GOT3 (cell line): ENCODE data around the gene KAT2B.
"Not testable (repeated sequence)": the region's sequence is repeated elsewhere in the genome, so short reads cannot be mapped to it uniquely, and the experiment has no call there.

Experiments
- DNase-seq: peaks from one replicate; lab custom pipeline; 2025; ENCODE audit warnings: mixed read lengths; lab: John Stamatoyannopoulos, UW

The KAT2B gene

DNA sequence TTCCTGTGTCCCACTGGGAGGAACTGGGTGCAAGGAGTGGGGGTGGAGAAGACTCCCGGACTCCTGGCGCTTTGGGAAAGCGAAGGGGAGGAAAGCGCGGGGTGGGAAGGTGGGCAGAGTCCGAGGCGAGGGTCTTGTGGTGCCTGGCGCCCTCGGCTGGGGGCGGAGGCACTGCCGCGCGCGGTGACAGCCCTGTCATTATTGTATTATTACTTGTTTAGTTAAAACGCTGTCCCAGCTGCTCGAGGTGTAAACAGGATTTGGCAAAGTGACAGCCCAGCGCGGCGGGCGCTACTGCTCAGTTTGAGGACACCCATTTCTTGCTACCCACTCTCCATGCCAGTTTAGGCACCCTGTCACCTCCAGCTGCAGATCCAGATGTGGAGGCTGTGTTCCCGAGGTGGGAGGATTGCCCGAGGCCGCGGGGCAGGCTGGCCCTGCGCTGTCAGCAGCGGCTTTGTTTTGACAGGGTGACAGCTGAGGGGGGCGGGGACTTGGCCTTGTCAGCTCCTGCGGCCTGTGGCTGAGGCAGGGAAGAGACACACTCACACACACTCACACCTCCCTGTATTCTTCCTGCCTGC is 1.0 kb downstream of the KAT2B start:
- DNase-seq: no peak

GRCh38 chr3:20042331-20042730 is 2.1 kb downstream of the KAT2B start:
- no peak for DNase-seq

- no peak for DNase-seq
Measured at GRCh38 chr3:20043396-20043795, 3.1 kb downstream of the KAT2B start.

GRCh38 chr3:20043825-20044224 is 3.6 kb downstream of the KAT2B start:
- DNase-seq: no peak

DNA sequence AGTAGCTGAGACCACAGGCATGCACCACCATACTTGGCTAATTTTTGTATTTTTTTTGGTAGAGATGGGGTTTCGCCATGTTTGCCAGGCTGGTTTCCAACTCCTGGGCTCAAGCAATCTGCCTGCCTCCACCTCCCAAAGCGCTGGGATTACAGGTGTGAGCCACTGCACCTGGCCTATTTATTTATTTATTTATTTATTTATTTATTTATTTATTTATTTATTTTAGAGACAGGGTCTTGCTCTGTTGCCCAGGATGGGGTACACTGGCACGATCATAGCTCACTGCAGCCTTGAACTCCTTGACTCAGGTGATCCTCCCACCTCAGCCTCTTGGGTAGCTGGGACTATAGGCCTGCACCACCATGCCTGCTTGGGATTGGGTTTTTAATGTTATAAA is 4.9 kb downstream of the KAT2B start:
- DNase-seq: not testable (repeated sequence)

GRCh38 chr3:20046556-20046955 is 6.3 kb downstream of the KAT2B start:
- DNase-seq: no peak

GRCh38 chr3:20047341-20047779 is 7.1 kb downstream of the KAT2B start:
- DNase-seq: no peak

DNA sequence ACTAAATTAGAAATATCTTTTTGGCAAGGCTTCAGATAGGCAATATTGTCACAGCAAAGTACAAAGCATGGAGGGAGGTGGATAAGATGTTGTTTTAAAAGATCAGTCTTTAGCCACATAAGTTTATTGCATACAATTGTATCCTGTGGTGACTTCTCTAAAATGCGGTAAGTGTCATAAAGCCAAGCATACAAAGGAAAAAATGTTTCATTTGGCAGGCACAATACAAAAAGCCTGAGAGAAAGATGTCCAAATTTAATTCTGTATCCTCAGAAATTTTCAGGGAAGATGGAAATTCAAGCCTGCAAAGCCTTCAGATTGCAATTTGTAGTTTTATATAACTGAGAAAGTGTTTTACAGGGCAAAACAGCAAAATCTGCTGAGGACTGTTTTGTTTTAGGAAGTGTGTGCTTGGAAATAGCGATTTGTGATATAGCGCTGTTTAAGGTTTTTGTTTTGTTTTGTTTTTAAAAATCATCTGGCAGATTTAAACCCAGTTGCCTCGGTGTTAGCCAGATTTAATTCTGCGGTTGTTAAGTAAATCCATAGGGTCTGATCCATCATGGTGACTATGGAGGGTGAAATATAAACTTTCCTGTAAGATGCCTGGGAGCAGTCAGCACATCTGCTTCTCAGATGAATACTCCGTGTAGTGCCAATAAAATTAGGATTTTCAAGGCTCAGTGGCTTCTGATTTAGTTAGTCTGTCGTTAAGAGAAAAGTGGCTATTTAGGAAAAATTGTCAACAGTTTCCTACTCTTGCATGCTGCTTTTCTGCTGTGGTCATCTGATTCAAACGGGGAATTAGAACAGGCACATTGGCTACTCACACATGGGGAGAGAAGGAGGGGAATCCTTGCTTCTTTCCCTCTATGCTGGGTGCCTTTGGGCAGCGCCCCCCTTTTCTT is 8.0 kb downstream of the KAT2B start:
- DNase-seq: no peak

DNA sequence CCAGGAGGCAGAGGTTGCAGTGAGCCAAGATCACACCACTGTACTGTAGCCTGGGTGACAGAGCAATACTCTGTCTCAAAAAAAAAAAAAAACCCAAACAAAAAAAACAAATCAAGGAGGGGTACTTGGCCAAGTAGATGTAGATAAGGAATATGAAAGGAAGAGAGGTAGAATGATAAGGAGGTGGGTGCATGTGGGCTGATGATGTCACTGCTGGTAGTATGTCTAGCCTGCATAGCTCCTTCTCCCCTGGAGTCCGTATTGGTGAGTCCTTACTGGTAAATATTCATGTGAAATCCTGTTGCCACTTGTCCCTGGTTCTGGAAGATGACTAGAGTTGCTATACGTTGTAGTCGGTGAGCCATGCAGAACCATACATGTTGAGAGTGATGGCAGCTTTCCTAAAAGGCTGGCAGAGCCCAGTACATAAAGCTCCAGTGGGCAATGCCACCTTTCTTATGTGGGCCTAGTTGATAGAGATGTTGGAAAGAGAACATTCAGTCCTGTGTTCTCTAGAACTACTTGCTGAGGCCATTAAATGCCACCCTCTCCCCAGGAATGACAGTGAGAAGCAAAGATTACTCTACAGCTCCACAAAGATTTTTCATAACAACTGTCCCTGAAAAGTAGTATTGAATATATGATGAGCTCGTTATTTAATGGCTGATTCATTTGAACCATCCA is 11.0 kb downstream of the KAT2B start:
- no peak for DNase-seq

- DNase-seq: no peak
Measured at GRCh38 chr3:20052851-20053250, 12.6 kb downstream of the KAT2B start.

DNA sequence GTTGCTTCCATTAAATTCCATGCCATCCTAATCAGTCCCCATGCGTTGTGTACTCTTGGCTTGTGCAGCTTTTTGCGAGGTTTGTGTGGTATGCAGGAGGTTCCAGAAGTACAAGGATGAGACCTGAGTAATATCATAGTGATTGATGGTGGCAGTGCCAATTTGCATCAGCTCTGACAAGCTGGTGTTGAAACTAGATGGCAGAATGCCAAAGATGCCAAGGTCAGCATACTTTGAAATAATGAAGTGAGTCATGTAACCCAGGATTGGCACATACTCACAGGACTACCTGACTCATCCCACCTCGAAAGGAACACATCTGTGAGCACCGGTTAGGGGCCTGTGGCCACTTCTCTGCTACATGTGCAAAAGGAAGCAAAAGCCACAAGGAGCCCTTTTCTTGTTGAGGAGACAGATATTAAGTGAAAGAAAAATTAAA is 14.3 kb downstream of the KAT2B start:
- no peak for DNase-seq

- DNase-seq: no peak
Measured at GRCh38 chr3:20055020-20055775, 15.0 kb downstream of the KAT2B start.

- DNase-seq: no peak
Measured at GRCh38 chr3:20055842-20056241, 15.6 kb downstream of the KAT2B start.

- DNase-seq: no peak
Measured at GRCh38 chr3:20056725-20057611, 16.7 kb downstream of the KAT2B start.

DNA sequence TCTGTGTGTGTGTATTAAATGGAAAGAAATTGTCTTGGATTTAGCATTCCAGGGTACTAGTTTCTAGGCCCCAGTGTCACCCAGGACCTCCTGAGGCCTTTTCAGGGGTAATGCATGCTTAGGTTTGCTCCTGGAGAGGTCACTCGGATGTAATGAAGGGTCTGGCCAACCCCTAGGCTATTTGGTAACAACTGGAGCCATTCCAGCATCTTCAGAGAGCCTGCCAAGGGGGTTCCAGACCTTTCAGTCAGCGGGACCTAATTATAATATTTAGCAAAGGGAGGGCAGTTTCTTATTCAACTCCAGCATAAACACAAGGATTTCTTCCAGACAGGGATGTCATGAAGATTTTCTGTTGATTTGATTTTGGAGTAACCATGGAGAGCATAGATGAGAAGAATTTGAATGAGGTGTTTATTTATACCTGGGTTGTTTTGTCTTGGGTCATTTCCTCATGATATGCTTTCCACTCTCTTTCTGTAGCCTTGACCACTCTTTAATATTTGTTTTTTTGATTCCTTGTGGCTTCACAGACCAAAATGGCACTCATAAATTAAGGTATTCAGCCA is 17.4 kb downstream of the KAT2B start:
- DNase-seq: no peak

DNA sequence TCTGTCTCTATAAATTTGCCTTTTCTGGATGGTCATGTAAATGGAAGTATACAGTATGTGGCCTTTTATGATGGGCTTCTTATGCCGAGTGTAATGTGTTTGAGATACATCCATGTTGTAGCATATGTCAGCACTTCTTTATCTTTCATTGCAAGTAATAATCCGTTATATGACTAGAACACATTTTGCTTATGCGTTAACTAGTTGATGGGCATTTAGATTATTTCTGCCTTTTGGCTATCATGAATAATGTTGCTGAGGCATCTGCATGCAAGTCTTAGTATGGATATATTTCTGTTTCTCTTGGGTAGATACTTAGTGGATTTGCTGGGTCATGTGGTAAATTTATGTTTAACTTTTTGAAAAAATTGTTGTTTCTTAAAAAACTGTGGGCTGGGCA is 19.7 kb downstream of the KAT2B start:
- DNase-seq: no peak

GRCh38 chr3:20060974-20061685 is 20.9 kb downstream of the KAT2B start:
- no peak for DNase-seq

- no peak for DNase-seq
Measured at GRCh38 chr3:20062996-20063395, 22.8 kb downstream of the KAT2B start.

- no peak for DNase-seq
Measured at GRCh38 chr3:20064387-20064786, 24.1 kb downstream of the KAT2B start.
